DMS 273 (cell line): Measurements from ENCODE around the gene FMN1.

Source experiments
- DNase-seq: peaks from one replicate; lab custom pipeline; 2025; ENCODE audit not compliant: unreplicated experiment; lab: John Stamatoyannopoulos, UW

The FMN1 gene

GRCh38 chr15:33027306-33028035, 167.0 kb downstream of the FMN1 start:
- peak; percentile 18 for DNase-seq

DNA sequence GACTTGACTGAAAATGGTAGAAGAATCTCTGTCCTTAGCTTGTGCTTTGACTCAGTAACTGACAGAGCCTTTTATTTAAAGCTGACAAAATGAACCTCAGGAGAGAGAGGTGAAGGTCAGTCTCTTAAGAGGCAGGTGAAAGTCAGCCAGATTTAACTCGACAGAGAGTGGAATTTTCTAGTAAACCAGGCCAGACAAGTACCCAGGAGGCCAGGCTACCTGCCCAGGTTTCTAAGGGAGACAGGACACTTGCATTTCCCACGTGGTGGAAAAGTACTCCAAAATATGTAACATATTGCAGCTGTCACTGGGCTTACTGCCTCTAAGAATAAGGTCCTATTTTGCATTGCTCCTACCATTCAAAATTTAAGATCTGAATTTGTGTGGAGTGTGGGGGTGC, 167.9 kb downstream of the FMN1 start:
- peak; percentile 6 for DNase-seq

DNA sequence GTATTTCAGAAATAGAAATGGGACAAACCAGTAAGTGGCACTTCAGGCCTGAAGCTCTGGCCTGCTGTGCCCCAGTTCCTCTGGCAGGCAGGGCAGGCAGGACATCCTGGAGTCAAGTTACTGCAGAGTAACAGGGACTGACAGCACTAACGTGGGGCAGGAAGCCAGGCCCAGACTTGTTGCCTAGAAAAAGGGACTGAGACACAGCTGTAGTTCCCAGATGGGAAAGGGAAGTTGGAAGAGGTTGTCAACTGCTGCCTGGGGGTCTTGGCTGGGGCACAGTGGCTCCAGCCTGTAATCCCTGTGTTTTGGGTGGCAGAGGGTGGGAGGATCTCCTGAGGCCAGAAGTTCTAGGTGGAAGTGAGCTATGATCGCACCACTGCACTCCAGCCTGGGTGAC, 171.9 kb downstream of the FMN1 start:
- DNase-seq: peak; percentile 89

- peak; percentile 70 for DNase-seq
These were observed 172.6 kb downstream of the FMN1 start for GRCh38 chr15:33021806-33022389.

DNA sequence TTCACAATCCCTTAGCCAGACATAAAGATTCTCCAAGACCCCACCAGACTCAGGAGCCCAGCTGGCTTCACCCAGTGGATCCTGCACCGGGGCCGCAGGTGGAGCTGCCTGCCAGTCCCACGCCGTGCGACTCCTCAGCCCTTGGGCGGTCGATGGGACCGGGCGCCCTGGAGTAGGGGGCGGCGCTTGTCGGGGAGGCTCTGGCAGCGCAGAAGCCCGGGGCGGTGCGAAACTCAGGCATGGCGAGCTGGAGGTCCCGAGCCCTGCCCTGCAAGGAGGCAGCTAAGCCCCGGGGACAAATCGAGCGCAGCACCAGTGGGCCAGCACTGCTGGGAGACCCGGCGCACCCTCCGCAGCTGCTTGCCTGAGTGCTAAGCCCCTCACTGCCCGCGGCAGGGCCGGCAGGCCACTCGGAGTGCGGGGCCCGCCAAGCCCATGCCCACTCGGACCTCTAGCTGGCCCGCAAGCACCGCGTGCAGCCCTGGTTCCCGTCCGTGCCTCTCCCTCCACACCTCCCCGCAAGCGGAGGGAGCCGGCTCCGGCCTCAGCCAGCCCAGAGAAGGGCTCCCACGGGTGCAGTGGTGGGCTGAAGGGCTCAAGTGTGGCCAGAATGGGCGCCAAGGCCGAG, 175.0 kb downstream of the FMN1 start:
- no peak for DNase-seq

DNA sequence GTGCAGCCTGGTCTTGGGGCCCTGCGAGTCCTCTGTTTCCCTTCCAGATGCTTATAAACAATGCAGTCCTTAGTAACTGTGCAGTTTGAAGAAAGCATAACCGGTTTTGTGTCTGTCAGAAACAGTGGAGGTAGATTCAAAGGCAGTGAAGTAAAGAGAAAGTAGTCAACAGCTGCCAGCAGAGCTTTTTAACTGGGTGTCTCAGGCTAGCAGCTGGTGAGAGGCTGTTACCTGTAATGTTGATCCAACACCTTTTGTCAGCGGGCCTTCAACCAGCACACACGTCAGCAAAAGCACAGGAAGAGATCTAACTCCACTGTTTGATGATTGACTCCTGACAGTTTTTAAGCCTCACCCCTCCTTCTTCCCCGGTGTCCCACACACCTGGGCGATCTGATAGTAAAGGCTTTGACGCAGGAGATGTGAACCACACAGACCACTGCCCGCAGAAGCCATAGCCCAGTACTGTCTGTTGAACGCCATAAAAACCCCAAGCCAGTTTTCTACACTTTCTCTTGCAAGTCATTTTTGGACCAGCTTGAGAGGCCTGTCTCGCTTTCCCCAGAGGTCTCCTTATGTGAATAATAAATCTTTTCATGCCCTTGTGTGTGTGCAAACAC, 178.0 kb downstream of the FMN1 start:
- no peak for DNase-seq

GRCh38 chr15:33014586-33014985, 179.9 kb downstream of the FMN1 start:
- no peak for DNase-seq

GRCh38 chr15:33013827-33014445, 180.6 kb downstream of the FMN1 start:
- no peak for DNase-seq

- no peak for DNase-seq
These were observed 182.5 kb downstream of the FMN1 start for GRCh38 chr15:33011976-33012375.

GRCh38 chr15:33009603-33010002, 184.9 kb downstream of the FMN1 start:
- no peak for DNase-seq

DNA sequence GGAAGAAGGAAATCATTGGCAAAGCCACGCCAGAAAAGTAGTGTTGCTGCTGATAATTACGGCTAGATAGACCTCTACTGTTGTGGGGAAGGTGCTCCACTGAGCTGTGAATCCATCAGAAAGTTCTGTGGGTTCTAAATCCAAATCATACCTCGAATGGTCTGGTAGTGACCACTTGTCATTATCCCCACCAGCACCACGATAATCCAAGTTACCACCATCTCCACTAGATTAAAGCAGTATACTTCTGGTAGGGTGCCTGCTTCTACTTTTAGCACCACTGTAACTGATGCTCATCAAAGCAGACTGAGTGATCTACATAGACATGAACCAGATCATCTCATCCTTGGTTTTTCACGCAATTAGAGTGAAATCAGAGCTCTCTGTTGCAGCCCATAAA, 185.5 kb downstream of the FMN1 start:
- DNase-seq: no peak

DNA sequence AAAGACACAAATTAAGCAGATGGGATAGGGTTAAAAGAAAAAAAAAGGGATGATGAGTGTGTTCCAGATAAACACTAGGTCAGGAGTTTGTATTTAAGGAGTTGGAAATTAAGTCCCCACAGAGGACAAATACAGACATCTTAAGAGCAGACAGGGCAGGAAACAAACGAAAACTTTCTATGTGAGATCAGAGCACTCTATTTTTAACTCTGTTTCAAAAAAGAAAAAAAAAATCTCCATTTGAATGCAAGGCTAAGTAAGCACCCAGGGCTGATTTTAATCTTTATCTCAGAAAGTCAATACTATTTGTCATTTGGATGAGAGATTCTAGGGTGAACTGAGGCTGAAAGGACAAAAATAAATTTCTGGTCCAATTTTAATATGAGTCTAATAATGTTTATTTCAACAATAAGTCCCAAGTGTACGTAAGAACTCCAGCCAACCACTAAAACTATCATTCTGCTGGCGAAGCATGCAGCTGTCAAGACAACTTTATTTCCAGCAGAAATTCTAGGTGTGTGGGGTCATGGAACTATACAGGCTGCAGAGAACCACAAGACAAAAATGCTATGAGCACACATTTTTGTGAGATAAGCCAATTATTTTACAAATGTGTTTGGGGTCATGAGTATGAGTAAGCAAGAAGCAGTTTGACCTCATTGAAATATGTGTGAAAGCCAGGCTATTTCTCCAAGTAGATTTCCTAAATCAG, 186.1 kb downstream of the FMN1 start:
- DNase-seq: no peak

DNA sequence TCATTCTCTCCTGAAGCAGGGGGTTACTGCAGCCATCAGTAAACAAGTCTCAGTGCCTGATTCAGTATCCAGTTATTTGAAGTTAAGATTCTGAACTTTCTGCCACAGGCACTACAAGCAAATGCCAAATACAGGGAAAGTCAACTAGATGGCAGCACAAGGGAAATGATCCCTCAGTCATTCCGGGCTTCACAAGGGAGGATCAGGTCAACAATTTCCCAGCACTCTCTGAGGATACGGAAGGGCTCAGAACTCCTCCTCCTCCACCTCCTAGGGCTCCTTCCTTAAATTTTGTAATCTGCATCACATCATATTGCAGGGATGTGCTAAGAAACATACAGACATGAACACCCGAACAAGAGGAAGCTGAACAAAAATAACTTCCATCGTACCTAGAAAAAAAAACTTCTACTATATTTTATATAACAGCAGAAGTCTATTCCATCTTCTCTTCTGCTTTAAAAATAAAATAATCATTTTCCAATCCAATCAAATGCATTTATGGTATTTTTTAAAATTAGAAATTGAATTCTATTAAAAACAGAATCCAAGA, 187.1 kb downstream of the FMN1 start:
- peak; percentile 7 for DNase-seq

GRCh38 chr15:33005582-33005981, 188.9 kb downstream of the FMN1 start:
- no peak for DNase-seq

DNA sequence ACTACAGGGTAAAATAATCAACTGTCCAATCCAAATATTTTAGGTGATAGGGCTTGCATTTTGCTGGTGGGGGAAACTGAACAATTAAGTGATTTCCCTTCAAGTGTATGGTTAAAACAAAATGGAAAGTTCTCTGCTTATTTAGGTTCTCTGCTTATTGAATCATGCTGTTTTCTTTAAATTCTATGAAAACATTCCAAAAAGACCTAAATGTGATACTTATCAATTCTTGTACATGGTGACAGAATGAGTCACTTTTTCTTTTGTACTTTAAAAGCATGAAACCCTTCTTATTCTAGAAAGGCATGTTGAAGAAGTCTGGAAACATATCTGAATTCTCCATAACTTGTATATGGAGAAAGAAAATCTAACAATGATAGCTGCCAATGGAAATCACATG, 192.6 kb downstream of the FMN1 start:
- DNase-seq: no peak

DNA sequence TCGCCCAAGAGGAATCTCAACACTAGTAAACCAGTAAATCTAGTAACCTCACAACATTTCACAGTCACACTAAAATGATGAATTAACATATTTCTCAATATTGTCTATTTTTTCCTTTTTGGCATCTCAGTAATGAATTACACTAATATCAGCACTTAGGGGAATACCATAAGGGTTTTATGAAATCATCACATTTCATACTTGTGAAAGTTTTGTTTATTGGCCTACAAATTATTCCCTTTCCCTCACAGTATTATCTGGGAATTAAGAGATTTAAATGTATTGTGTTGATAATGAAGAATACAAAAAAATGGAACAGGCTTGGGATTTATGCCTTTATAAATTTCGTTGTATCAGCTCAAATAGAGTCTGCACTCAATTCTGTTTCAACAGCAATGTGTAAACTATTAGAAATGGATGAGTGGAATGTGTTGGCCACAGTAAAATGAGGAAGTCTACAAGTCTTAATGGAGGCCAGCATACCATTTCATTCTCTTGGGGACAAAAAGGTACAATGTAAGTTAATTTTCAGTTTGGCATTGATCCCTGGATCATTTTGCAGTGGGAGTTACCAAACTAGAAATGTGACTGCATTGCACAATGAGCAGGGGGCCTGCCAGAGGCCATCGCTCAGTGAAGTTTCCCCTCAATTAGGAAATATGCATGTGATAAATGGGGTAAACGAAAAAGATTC, 195.4 kb downstream of the FMN1 start:
- DNase-seq: no peak

DNA sequence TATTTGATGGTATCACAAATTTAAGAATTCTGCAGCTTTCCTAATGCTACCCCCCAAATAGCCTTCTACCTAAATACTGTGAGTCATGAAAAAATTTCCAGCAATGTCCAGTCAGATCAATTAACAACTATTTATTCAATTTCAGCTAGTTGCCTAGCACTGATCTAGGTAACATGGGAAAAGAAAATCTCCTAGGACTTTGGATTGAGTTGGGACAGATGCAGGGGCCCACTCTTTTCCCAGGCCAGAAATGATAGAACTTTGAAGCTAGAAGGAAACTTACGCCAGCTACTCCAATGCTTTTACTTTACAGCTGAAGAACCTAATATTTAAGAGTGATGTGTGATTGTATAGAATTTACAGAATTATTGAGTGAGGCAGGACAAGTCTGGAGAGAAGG, 196.3 kb downstream of the FMN1 start:
- DNase-seq: no peak

- DNase-seq: peak; percentile 33
These were observed 199.6 kb downstream of the FMN1 start for GRCh38 chr15:32994810-32995424.

DNA sequence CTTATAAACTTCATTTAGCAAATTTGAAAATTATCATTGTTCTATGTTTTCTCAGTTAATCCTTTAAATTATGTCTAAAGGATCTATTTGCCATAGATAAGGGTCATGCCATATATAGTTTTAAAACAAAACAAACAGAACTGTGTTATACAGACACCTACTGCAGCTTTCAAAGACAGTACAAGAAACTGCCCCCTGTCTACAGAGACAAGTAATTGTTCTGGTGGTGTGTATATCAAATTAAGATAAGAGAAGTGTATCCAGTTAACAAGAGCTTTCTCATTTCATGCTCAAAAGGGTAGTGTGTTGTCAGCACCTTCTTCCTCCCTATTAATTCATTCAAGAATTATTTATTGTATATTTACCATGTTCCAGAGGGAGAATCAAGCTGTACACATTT, 201.2 kb downstream of the FMN1 start:
- DNase-seq: peak; percentile 2
